ENCODE measurements around the gene SPPL3.

GRCh38 chr12:120766566-120766965 lies 137.6 kb downstream of the SPPL3 start:
- TF ChIP-seq POLR2A (IDR thresholded peaks at IDR 0.05) = no peak
- TF ChIP-seq CTCF (IDR thresholded peaks at IDR 0.05) = no peak
- TF ChIP-seq POLR2AphosphoS5 (IDR thresholded peaks at IDR 0.05; ENCODE audit: insufficient read depth in 1 of 2, low read depth in 1 of 2) = no peak
